ENCODE results near the gene PTPN12. TPM values are rescaled to one million over a fixed set of nuclear protein-coding genes. Genes with fewer than 3 reads are reported as not detected.
"Not testable (repeated sequence)": the region's sequence is repeated elsewhere in the genome, so short reads cannot be mapped to it uniquely, and the experiment has no call there.

The PTPN12 gene
- total and polyA plus RNA-seq, 2 of the 4 experiments (the other 2 are of a cell fraction), result 24.7 to 31.0 TPM

DNA sequence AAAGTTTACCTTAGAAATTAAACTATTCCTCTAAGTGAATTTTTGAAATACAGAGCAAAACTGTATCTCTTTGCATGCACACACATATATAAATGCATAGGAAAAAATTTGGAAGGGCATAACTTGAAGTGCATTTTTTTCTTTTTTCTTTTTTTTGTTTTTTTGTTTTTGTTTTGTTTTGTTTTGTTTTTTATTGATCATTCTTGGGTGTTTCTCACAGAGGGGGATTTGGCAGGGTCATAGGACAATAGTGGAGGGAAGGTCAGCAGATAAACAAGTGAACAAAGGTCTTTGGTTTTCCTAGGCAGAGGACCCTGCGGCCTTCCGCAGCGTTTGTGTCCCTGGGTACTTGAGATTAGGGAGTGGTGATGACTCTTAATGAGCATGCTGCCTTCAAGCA is 4.4 kb upstream of the PTPN12 start:
- in situ Hi-C loops (cut with MboI; ENCODE audit: low sequenced_read_pairs); H2BK5ac ChIP-seq (ENCODE audit: low read depth, low read length, poor library complexity, severe bottlenecking); H3K18ac ChIP-seq (ENCODE audit: low read depth, low read length); H3K36me3 ChIP-seq (ENCODE audit: control insufficient read depth, insufficient read depth, low read length); H3K4me1 ChIP-seq (ENCODE audit: control insufficient read depth, insufficient read depth, low read length); CTCF ChIA-PET; H2AFZ ChIP-seq (replicated peaks; ENCODE audit: low read length, poor library complexity); H3K4me3 ChIP-seq (ENCODE audit: insufficient read depth, low read depth, low read length); H3K9me3 ChIP-seq (ENCODE audit: control insufficient read depth, insufficient read depth, low read length); DNase-seq; H2BK15ac ChIP-seq (ENCODE audit: low read depth, low read length); intact Hi-C loops (cut with micrococcal nuclease); H3K14ac ChIP-seq (replicated peaks; ENCODE audit: low read depth, low read length); POLR2A ChIA-PET (ENCODE audit: unreplicated experiment); H4K91ac ChIP-seq (ENCODE audit: insufficient read depth, low read depth, low read length); H2BK20ac ChIP-seq (ENCODE audit: low read depth, low read length); H4K20me1 ChIP-seq (ENCODE audit: insufficient read depth, low read length); H3K4ac ChIP-seq (ENCODE audit: low read depth, low read length); H3K9me1 ChIP-seq (ENCODE audit: insufficient read depth, low read length); dilution Hi-C loops (cut with HindIII; ENCODE audit: low sequenced_read_pairs, unreplicated experiment); H3K27ac ChIP-seq (ENCODE audit: insufficient read depth, low read length); H4K5ac ChIP-seq (ENCODE audit: low read depth, low read length); H3K56ac ChIP-seq (ENCODE audit: extremely low read depth, insufficient read depth, low read length); H2BK120ac ChIP-seq (ENCODE audit: low read depth, low read length); H4K8ac ChIP-seq (ENCODE audit: low read depth in 2 of 2, low read length in 2 of 2); H3K4me2 ChIP-seq (ENCODE audit: low read depth, low read length); BruUV-seq (replicated peaks); H3K9ac ChIP-seq (ENCODE audit: low read depth, low read length); H3K23ac ChIP-seq (ENCODE audit: low read depth, low read length); H2AK5ac ChIP-seq (ENCODE audit: low read depth, low read length); H2AK9ac ChIP-seq (replicated peaks; ENCODE audit: low read depth, low read length, poor library complexity); ATAC-seq (ENCODE audit: low read depth); H3K27me3 ChIP-seq (ENCODE audit: control insufficient read depth, insufficient read depth, low read length): not testable (repeated sequence)
- WGBS, 2 experiments (ENCODE audit: extremely low coverage in 2 of 2, insufficient read length in 1 of 2), result no CpG with 5 or more reads among the region's 3 CpGs
- H3K79me1 ChIP-seq (ENCODE audit: low read depth in 1 of 2, low read length in 2 of 2), result peaks cover 0 to 14% of the 10 kb centered on the region in 2 experiments; a peak in 1 of 4 replicates

DNA sequence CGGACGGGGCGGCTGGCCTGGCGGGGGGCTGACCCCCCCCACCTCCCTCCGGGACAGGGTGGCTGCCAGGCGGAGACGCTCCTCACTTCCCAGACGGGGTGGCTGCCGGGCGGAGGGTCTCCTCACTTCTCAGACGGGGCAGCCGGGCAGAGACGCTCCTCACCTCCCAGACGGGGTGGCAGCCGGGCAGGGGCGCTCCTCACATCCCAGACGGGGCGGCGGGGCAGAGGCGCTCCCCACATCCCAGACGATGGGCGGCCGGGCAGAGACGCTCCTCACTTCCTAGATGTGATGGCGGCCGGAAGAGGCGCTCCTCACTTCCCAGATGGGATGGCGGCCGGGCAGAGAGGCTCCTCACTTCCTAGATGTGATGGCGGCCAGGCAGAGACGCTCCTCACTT is 3.0 kb upstream of the PTPN12 start:
- H3K18ac ChIP-seq (ENCODE audit: low read depth, low read length); POLR2A ChIA-PET (ENCODE audit: unreplicated experiment); H3K4me3 ChIP-seq (ENCODE audit: insufficient read depth, low read depth, low read length); H2BK20ac ChIP-seq (ENCODE audit: low read depth, low read length); H3K4ac ChIP-seq (ENCODE audit: low read depth, low read length); BruUV-seq (replicated peaks); H4K91ac ChIP-seq (ENCODE audit: insufficient read depth, low read depth, low read length); H2BK15ac ChIP-seq (ENCODE audit: low read depth, low read length); DNase-seq; H2BK120ac ChIP-seq (ENCODE audit: low read depth, low read length); H3K9ac ChIP-seq (ENCODE audit: low read depth, low read length); H3K36me3 ChIP-seq (ENCODE audit: control insufficient read depth, insufficient read depth, low read length); intact Hi-C loops (cut with micrococcal nuclease); ATAC-seq (ENCODE audit: low read depth); H2AK9ac ChIP-seq (replicated peaks; ENCODE audit: low read depth, low read length, poor library complexity); H2AFZ ChIP-seq (replicated peaks; ENCODE audit: low read length, poor library complexity); dilution Hi-C loops (cut with HindIII; ENCODE audit: low sequenced_read_pairs, unreplicated experiment); H3K23ac ChIP-seq (ENCODE audit: low read depth, low read length); H3K27ac ChIP-seq (ENCODE audit: insufficient read depth, low read length); H3K27me3 ChIP-seq (ENCODE audit: control insufficient read depth, insufficient read depth, low read length); CTCF ChIA-PET; H2AK5ac ChIP-seq (ENCODE audit: low read depth, low read length); H3K4me1 ChIP-seq (ENCODE audit: control insufficient read depth, insufficient read depth, low read length); H3K14ac ChIP-seq (replicated peaks; ENCODE audit: low read depth, low read length); in situ Hi-C loops (cut with MboI; ENCODE audit: low sequenced_read_pairs); H2BK5ac ChIP-seq (ENCODE audit: low read depth, low read length, poor library complexity, severe bottlenecking); H3K9me1 ChIP-seq (ENCODE audit: insufficient read depth, low read length); H3K9me3 ChIP-seq (ENCODE audit: control insufficient read depth, insufficient read depth, low read length); H3K4me2 ChIP-seq (ENCODE audit: low read depth, low read length); H4K5ac ChIP-seq (ENCODE audit: low read depth, low read length); H4K8ac ChIP-seq (ENCODE audit: low read depth in 2 of 2, low read length in 2 of 2); H4K20me1 ChIP-seq (ENCODE audit: insufficient read depth, low read length); H3K56ac ChIP-seq (ENCODE audit: extremely low read depth, insufficient read depth, low read length): not testable (repeated sequence)
- H3K79me1 ChIP-seq (ENCODE audit: low read depth in 1 of 2, low read length in 2 of 2), result peaks cover 0 to 18% of the 10 kb centered on the region in 2 experiments; a peak in 1 of 4 replicates
- 91% methylated on average over 8 of the region's 31 CpGs; no CpG with 5 or more reads in 1 of the 2 experiments for WGBS, 2 experiments (ENCODE audit: extremely low coverage in 2 of 2, insufficient read length in 1 of 2)

All from IMR-90 (cell line).